Neutrophil (primary cell): ENCODE results near the gene EME2.

Experiments used
- H3K27ac ChIP-seq: fragments of 200-600 bp; sonication (generic); 2 replicates; pipeline ENCODE4 v1.5.1; 2016; ENCODE audit warnings: mild to moderate bottlenecking, moderate library complexity
- H3K27me3 ChIP-seq: fragments of 200-600 bp; sonication (generic); 2 replicates; pipeline ENCODE4 v1.6.0; 2016; ENCODE audit warnings: mild to moderate bottlenecking
- H3K36me3 ChIP-seq: fragments of 200-600 bp; sonication (generic); 2 replicates; pipeline ENCODE4 v1.5.1; 2017
- H3K4me1 ChIP-seq, 2 experiments: fragments of 200-600 bp in 1 of 2; sonication (generic) in 1 of 2; 1 replicate in 1 of 2; 2 replicates in 1 of 2; pipeline versions ENCODE4 v1.5.1 to v1.6.1; 2013 to 2016; ENCODE audit warnings: low read depth in 1 of 2, low read length in 1 of 2, mild to moderate bottlenecking in 1 of 2, moderate library complexity in 1 of 2; ENCODE audit not compliant: control insufficient read depth in 1 of 2, insufficient read depth in 1 of 2
- H3K4me3 ChIP-seq, 2 experiments: fragments of 200-600 bp in 1 of 2; sonication (generic) in 1 of 2; 1 replicate in 1 of 2; 2 replicates in 1 of 2; pipeline ENCODE4 v1.5.1; 2013 to 2016; ENCODE audit warnings: low read depth in 1 of 2, low read length in 1 of 2, mild to moderate bottlenecking in 1 of 2, moderate library complexity in 1 of 2
- H3K9me3 ChIP-seq: fragments of 200-600 bp; sonication (generic); 2 replicates; pipeline ENCODE4 v1.5.1; 2016
- CTCF ChIP-seq: fragments of 200-600 bp; sonication (generic); IDR thresholded peaks from 2 replicates; pipeline ENCODE4 v1.5.1; 2016; ENCODE audit warnings: antibody characterized with exemption

Gene EME2

GRCh38 chr16:1787322-1788094 is 14.9 kb downstream of the EME2 start:
- no peaks in the 10 kb centered on the region for H3K9me3 ChIP-seq
- no peaks in the 10 kb centered on the region for H3K27me3 ChIP-seq
- no peak for TF ChIP-seq CTCF
- no peak overlapping the region for H3K27ac ChIP-seq
- peaks cover 57% of the 10 kb centered on the region for H3K36me3 ChIP-seq
- peaks cover 8 to 11% of the 10 kb centered on the region in 2 experiments for H3K4me1 ChIP-seq
- no peak overlapping the region for H3K4me3 ChIP-seq

- no peaks in the 10 kb centered on the region for H3K9me3 ChIP-seq
- no peaks in the 10 kb centered on the region for H3K27me3 ChIP-seq
- H3K4me1 ChIP-seq: peaks cover 6 to 10% of the 10 kb centered on the region in 2 experiments
- no peak overlapping the region for H3K27ac ChIP-seq
- no peak for TF ChIP-seq CTCF
- peaks cover 58% of the 10 kb centered on the region for H3K36me3 ChIP-seq
- no peak overlapping the region for H3K4me3 ChIP-seq
Observed at GRCh38 chr16:1788095-1788707, 15.6 kb downstream of the EME2 start.

GRCh38 chr16:1788708-1789100 is 16.1 kb downstream of the EME2 start:
- Histone ChIP-seq H3K4me3 (no peak overlapping the region), H3K27ac (no peak overlapping the region), H3K4me1 (peaks cover 1 to 5% of the 10 kb centered on the region in 2 experiments), H3K27me3 (no peaks in the 10 kb centered on the region), H3K9me3 (no peaks in the 10 kb centered on the region), H3K36me3 (peaks cover 58% of the 10 kb centered on the region)
- no peak for TF ChIP-seq CTCF

GRCh38 chr16:1789643-1790045 is 17.0 kb downstream of the EME2 start:
- Histone ChIP-seq H3K4me3 (no peak overlapping the region), H3K36me3 (peaks cover 58% of the 10 kb centered on the region)

GRCh38 chr16:1790261-1790610 is 17.6 kb downstream of the EME2 start:
- no peak overlapping the region for H3K4me3 ChIP-seq
- H3K36me3 ChIP-seq: peaks cover 58% of the 10 kb centered on the region
- TF ChIP-seq CTCF: no peak
- no peaks in the 10 kb centered on the region for H3K27me3 ChIP-seq
- no peak overlapping the region for H3K27ac ChIP-seq
- H3K9me3 ChIP-seq: no peaks in the 10 kb centered on the region
- H3K4me1 ChIP-seq: no peaks in the 10 kb centered on the region

More at GRCh38 chr16:1789643-1790045, 17.0 kb downstream of the EME2 start:
- H3K9me3 ChIP-seq: no peaks in the 10 kb centered on the region
- no peaks in the 10 kb centered on the region for H3K27me3 ChIP-seq
- no peaks in the 10 kb centered on the region for H3K4me1 ChIP-seq
- no peak overlapping the region for H3K27ac ChIP-seq
- no peak for TF ChIP-seq CTCF
